Measurements from ENCODE around the gene RNF7. TPM values are rescaled to one million over a fixed set of nuclear protein-coding genes. Genes with fewer than 3 reads are reported as not detected.

The RNF7 gene
- total and polyA plus RNA-seq, 2 of the 8 experiments (the other 6 are each of a cell fraction or from before 2014, with no cell fraction given), result 78.4 to 113 TPM

DNA sequence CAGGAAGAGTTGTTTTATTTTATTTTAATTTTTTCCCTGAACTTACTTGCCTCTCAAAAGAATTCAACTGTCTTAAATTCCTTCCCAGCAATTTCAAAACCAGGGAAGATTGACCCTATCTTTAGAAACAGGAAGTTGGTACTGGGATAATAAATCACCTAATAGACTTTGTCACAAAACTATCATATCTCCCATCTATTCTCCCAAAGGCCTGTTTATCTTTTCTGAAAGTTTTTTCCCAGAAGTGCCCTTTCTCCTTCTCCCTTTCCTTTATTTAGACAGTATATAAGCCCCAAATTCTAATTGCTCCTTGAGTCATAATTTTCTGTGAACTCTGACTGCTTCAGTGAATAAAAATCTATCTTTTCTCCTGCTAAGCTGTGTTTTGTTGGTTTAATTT lies 2.9 kb upstream of the RNF7 start (continued):
- TF ChIP-seq, protein P1, sequence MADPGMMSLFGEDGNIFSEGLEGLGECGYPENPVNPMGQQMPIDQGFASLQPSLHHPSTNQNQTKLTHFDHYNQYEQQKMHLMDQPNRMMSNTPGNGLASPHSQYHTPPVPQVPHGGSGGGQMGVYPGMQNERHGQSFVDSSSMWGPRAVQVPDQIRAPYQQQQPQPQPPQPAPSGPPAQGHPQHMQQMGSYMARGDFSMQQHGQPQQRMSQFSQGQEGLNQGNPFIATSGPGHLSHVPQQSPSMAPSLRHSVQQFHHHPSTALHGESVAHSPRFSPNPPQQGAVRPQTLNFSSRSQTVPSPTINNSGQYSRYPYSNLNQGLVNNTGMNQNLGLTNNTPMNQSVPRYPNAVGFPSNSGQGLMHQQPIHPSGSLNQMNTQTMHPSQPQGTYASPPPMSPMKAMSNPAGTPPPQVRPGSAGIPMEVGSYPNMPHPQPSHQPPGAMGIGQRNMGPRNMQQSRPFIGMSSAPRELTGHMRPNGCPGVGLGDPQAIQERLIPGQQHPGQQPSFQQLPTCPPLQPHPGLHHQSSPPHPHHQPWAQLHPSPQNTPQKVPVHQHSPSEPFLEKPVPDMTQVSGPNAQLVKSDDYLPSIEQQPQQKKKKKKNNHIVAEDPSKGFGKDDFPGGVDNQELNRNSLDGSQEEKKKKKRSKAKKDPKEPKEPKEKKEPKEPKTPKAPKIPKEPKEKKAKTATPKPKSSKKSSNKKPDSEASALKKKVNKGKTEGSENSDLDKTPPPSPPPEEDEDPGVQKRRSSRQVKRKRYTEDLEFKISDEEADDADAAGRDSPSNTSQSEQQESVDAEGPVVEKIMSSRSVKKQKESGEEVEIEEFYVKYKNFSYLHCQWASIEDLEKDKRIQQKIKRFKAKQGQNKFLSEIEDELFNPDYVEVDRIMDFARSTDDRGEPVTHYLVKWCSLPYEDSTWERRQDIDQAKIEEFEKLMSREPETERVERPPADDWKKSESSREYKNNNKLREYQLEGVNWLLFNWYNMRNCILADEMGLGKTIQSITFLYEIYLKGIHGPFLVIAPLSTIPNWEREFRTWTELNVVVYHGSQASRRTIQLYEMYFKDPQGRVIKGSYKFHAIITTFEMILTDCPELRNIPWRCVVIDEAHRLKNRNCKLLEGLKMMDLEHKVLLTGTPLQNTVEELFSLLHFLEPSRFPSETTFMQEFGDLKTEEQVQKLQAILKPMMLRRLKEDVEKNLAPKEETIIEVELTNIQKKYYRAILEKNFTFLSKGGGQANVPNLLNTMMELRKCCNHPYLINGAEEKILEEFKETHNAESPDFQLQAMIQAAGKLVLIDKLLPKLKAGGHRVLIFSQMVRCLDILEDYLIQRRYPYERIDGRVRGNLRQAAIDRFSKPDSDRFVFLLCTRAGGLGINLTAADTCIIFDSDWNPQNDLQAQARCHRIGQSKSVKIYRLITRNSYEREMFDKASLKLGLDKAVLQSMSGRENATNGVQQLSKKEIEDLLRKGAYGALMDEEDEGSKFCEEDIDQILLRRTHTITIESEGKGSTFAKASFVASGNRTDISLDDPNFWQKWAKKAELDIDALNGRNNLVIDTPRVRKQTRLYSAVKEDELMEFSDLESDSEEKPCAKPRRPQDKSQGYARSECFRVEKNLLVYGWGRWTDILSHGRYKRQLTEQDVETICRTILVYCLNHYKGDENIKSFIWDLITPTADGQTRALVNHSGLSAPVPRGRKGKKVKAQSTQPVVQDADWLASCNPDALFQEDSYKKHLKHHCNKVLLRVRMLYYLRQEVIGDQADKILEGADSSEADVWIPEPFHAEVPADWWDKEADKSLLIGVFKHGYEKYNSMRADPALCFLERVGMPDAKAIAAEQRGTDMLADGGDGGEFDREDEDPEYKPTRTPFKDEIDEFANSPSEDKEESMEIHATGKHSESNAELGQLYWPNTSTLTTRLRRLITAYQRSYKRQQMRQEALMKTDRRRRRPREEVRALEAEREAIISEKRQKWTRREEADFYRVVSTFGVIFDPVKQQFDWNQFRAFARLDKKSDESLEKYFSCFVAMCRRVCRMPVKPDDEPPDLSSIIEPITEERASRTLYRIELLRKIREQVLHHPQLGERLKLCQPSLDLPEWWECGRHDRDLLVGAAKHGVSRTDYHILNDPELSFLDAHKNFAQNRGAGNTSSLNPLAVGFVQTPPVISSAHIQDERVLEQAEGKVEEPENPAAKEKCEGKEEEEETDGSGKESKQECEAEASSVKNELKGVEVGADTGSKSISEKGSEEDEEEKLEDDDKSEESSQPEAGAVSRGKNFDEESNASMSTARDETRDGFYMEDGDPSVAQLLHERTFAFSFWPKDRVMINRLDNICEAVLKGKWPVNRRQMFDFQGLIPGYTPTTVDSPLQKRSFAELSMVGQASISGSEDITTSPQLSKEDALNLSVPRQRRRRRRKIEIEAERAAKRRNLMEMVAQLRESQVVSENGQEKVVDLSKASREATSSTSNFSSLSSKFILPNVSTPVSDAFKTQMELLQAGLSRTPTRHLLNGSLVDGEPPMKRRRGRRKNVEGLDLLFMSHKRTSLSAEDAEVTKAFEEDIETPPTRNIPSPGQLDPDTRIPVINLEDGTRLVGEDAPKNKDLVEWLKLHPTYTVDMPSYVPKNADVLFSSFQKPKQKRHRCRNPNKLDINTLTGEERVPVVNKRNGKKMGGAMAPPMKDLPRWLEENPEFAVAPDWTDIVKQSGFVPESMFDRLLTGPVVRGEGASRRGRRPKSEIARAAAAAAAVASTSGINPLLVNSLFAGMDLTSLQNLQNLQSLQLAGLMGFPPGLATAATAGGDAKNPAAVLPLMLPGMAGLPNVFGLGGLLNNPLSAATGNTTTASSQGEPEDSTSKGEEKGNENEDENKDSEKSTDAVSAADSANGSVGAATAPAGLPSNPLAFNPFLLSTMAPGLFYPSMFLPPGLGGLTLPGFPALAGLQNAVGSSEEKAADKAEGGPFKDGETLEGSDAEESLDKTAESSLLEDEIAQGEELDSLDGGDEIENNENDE (IDR thresholded peaks at IDR 0.05; ENCODE audit: insufficient replicate concordance, low read length), result no peak
- TF ChIP-seq POU5F1 (IDR thresholded peaks at IDR 0.05; ENCODE audit: low read depth, low read length) (no peak), CHD1 (IDR thresholded peaks at IDR 0.05; ENCODE audit: low read depth, low read length) (no peak), CTBP2 (IDR thresholded peaks at IDR 0.05; ENCODE audit: borderline replicate concordance, insufficient read depth, insufficient read length, low read length) (no peak), YY1 (IDR thresholded peaks at IDR 0.05; ENCODE audit: low read depth, low read length) (no peak), RXRA (IDR thresholded peaks at IDR 0.05; ENCODE audit: insufficient read depth, low read depth, low read length) (no peak), SAP30 (IDR thresholded peaks at IDR 0.05; ENCODE audit: insufficient read depth, insufficient replicate concordance, low read length) (no peak), PHF8 (conservative IDR thresholded peaks at IDR 0.05; ENCODE audit: low read depth, low read length) (no peak), TEAD4 (IDR thresholded peaks at IDR 0.05; ENCODE audit: low read depth, low read length) (no peak), ZNF274 (IDR thresholded peaks at IDR 0.05; ENCODE audit: borderline replicate concordance, extremely low read depth, low read length) (no peak), TAF7 (optimal IDR thresholded peaks at IDR 0.05; ENCODE audit: borderline replicate concordance, low read depth, low read length) (no peak)
